ENCODE data around the gene CENPN. TPM values are rescaled to one million over a fixed set of nuclear protein-coding genes. Genes with fewer than 3 reads are reported as not detected.

The CENPN gene
- total RNA-seq, 1 experiment from 2014 or later: 63.1 TPM

DNA sequence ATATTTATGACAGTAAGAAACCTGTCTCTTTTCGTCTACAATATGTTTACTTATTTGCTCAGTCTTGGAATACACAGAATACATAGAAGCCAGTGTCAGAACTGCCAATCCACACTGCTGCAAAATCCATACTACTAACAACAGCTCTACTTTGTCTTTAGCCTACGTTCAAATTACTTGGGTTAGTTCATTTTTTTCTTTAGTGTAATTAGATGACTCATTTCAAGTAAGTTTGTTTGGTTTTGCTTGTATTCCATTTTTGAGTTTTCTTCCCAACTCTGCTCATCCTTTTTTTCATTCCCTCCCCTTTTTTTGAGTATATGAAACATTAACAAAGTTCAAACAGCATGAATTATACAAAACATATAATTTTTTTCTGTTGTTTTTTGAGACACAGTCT lies 17.2 kb upstream of the CENPN start:
- no TSS peak for BruUV-seq (replicated peaks)
- peaks cover 8% of the 10 kb centered on the region for H3K4me1 ChIP-seq (ENCODE audit: insufficient read depth, low read length)
- ChIA-PET POLR2A (ENCODE audit: unreplicated experiment) (interaction anchor here (0.6 to 0.7 kb wide), 2 partner anchors 21 to 464 kb away, joined by 4 to 6 read pairs; no protein-coding TSS in a partner anchor), CTCF (interaction anchor here (0.6 kb wide), 1 partner anchor 15 kb away, joined by 3 read pairs; no protein-coding TSS in a partner anchor)
- no peak overlapping the region for H3K4me3 ChIP-seq (ENCODE audit: low read length)
- peak; percentile 71 for ATAC-seq
- peaks cover 64% of the 10 kb centered on the region for H3K79me2 ChIP-seq (ENCODE audit: low read length)
- H3K27ac ChIP-seq (ENCODE audit: low read length): no peak overlapping the region
- no peaks in the 10 kb centered on the region for H3K9me2 ChIP-seq (replicated peaks; ENCODE audit: low read length)
- no peaks in the 10 kb centered on the region for H3K27me3 ChIP-seq (ENCODE audit: low read length)
- no peak for TF ChIP-seq EZH2 (IDR thresholded peaks at IDR 0.05; ENCODE audit: low read length, unreplicated experiment)
- TF ChIP-seq, protein P1, sequence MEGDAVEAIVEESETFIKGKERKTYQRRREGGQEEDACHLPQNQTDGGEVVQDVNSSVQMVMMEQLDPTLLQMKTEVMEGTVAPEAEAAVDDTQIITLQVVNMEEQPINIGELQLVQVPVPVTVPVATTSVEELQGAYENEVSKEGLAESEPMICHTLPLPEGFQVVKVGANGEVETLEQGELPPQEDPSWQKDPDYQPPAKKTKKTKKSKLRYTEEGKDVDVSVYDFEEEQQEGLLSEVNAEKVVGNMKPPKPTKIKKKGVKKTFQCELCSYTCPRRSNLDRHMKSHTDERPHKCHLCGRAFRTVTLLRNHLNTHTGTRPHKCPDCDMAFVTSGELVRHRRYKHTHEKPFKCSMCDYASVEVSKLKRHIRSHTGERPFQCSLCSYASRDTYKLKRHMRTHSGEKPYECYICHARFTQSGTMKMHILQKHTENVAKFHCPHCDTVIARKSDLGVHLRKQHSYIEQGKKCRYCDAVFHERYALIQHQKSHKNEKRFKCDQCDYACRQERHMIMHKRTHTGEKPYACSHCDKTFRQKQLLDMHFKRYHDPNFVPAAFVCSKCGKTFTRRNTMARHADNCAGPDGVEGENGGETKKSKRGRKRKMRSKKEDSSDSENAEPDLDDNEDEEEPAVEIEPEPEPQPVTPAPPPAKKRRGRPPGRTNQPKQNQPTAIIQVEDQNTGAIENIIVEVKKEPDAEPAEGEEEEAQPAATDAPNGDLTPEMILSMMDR (conservative IDR thresholded peaks at IDR 0.05; ENCODE audit: low read depth, low read length): no peak
- no peak for TF ChIP-seq EZH2phosphoT487 (IDR thresholded peaks at IDR 0.05; ENCODE audit: borderline replicate concordance, low read length)
- no peaks in the 10 kb centered on the region for H4K20me1 ChIP-seq (ENCODE audit: low read length)
- peak; percentile 11 for DNase-seq
- no peaks in the 10 kb centered on the region for H3F3A ChIP-seq (ENCODE audit: low read length, unreplicated experiment)
- no peak overlapping the region for H3K4me2 ChIP-seq (ENCODE audit: low read length)
- no peaks in the 10 kb centered on the region for H3K9me3 ChIP-seq (ENCODE audit: low read length)
- H3K36me3 ChIP-seq (ENCODE audit: low read depth, low read length): peaks cover 5% of the 10 kb centered on the region; the same call in 1 of the 2 replicates
- intact Hi-C loops (cut with micrococcal nuclease): no loop called here
- H2AFZ ChIP-seq (ENCODE audit: low read length): no peak overlapping the region
- H3K9ac ChIP-seq (ENCODE audit: low read length): no peak overlapping the region

DNA sequence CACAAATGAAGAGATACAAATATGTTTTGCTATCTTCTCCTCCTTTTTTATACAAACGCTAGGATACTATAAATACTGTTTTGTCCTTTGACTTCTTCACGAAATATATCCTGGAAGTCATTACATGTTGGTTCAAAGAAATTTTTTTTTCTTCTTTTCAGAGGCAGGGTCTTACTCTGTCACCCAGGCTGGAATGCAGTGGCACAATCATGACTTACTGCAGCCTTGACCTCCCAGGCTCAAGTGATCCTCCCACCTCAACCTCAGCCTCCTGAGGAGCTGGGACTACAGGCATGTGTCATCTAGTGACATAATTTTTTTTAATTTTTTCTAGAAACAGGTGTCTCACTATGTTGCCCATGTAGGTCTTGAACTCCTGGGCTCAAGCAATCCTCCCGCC lies 16.4 kb upstream of the CENPN start:
- DNase-seq: no peak
- no TSS peak for BruUV-seq (replicated peaks)
- peaks cover 5% of the 10 kb centered on the region; the same call in 1 of the 2 replicates for H3K36me3 ChIP-seq (ENCODE audit: low read depth, low read length)
- no peaks in the 10 kb centered on the region for H3K9me2 ChIP-seq (replicated peaks; ENCODE audit: low read length)
- H2AFZ ChIP-seq (ENCODE audit: low read length): no peak overlapping the region
- no peak overlapping the region for H3K27ac ChIP-seq (ENCODE audit: low read length)
- ATAC-seq: no peak
- CTCF ChIA-PET: no interaction called here
- no peak overlapping the region for H3K9ac ChIP-seq (ENCODE audit: low read length)
- H3K27me3 ChIP-seq (ENCODE audit: low read length): no peaks in the 10 kb centered on the region
- intact Hi-C loops (cut with micrococcal nuclease): no loop called here
- H4K20me1 ChIP-seq (ENCODE audit: low read length): no peaks in the 10 kb centered on the region
- peaks cover 8% of the 10 kb centered on the region for H3K4me1 ChIP-seq (ENCODE audit: insufficient read depth, low read length)
- H3K4me3 ChIP-seq (ENCODE audit: low read length): no peak overlapping the region
- TF ChIP-seq EZH2phosphoT487 (IDR thresholded peaks at IDR 0.05; ENCODE audit: borderline replicate concordance, low read length): no peak
- no peak for TF ChIP-seq EZH2 (IDR thresholded peaks at IDR 0.05; ENCODE audit: low read length, unreplicated experiment)
- TF ChIP-seq, protein P1 (conservative IDR thresholded peaks at IDR 0.05; ENCODE audit: low read depth, low read length): no peak
- POLR2A ChIA-PET (ENCODE audit: unreplicated experiment): interaction anchor here (0.5 kb wide), 1 partner anchor 15 kb away, joined by 5 read pairs; no protein-coding TSS in a partner anchor
- H3F3A ChIP-seq (ENCODE audit: low read length, unreplicated experiment): no peaks in the 10 kb centered on the region
- no peak overlapping the region for H3K4me2 ChIP-seq (ENCODE audit: low read length)
- H3K9me3 ChIP-seq (ENCODE audit: low read length): no peaks in the 10 kb centered on the region
- H3K79me2 ChIP-seq (ENCODE audit: low read length): peaks cover 67% of the 10 kb centered on the region

DNA sequence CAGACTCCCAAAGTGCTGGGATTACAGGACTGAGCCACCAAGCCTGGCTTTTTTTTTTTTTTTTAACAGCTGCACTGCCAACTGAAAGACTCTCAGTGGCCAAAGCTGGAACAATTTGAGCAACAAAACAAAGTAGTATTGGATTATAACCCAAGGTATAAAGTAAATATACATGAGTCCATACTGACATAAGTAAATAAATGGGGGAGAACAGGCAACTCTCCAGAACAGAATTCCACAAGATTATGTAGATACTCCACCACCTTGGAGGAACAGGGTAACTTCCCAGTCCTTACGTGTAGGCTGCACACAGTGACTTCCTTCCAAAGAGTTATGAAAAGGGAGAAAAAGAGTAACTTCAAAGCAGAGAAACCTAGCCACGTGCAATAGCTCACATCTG lies 16.0 kb upstream of the CENPN start:
- Histone ChIP-seq H3K4me3 (ENCODE audit: low read length) (no peak overlapping the region), H3K27me3 (ENCODE audit: low read length) (no peaks in the 10 kb centered on the region), H3K4me1 (ENCODE audit: insufficient read depth, low read length) (peaks cover 8% of the 10 kb centered on the region), H3K27ac (ENCODE audit: low read length) (no peak overlapping the region), H3K9me3 (ENCODE audit: low read length) (no peaks in the 10 kb centered on the region), H3K9ac (ENCODE audit: low read length) (no peak overlapping the region), H3K9me2 (replicated peaks; ENCODE audit: low read length) (no peaks in the 10 kb centered on the region), H2AFZ (ENCODE audit: low read length) (no peak overlapping the region), H3K36me3 (ENCODE audit: low read depth, low read length) (peaks cover 5% of the 10 kb centered on the region; the same call in 1 of the 2 replicates), H3K4me2 (ENCODE audit: low read length) (no peak overlapping the region), H3F3A (ENCODE audit: low read length, unreplicated experiment) (no peaks in the 10 kb centered on the region), H4K20me1 (ENCODE audit: low read length) (no peaks in the 10 kb centered on the region), H3K79me2 (ENCODE audit: low read length) (peaks cover 71% of the 10 kb centered on the region)
- DNase-seq (no peak), ATAC-seq (no peak)
- POLR2A ChIA-PET (ENCODE audit: unreplicated experiment): interaction anchor here (0.5 to 0.6 kb wide), 2 partner anchors 15 to 86 kb away, joined by 5 to 6 read pairs; partner anchors contain the start of gene C16orf46
- intact Hi-C loops (cut with micrococcal nuclease): no loop called here
- CTCF ChIA-PET: no interaction called here
- TF ChIP-seq EZH2phosphoT487 (IDR thresholded peaks at IDR 0.05; ENCODE audit: borderline replicate concordance, low read length): no peak
- no peak for TF ChIP-seq EZH2 (IDR thresholded peaks at IDR 0.05; ENCODE audit: low read length, unreplicated experiment)
- TF ChIP-seq, protein P1 (conservative IDR thresholded peaks at IDR 0.05; ENCODE audit: low read depth, low read length): no peak
- BruUV-seq (replicated peaks): no TSS peak
